GM18868 (cell line): Measurements from ENCODE around the gene GFER.
"Not testable (repeated sequence)": the region's sequence is repeated elsewhere in the genome, so short reads cannot be mapped to it uniquely, and the experiment has no call there.

Experiments
- ATAC-seq: cut with Tn5 transposase; IDR thresholded peaks from one replicate; pipeline ENCODE4 v1.9.1; 2021; ENCODE audit warnings: mild to moderate bottlenecking, moderate library complexity; ENCODE audit not compliant: unreplicated experiment

Gene GFER

DNA sequence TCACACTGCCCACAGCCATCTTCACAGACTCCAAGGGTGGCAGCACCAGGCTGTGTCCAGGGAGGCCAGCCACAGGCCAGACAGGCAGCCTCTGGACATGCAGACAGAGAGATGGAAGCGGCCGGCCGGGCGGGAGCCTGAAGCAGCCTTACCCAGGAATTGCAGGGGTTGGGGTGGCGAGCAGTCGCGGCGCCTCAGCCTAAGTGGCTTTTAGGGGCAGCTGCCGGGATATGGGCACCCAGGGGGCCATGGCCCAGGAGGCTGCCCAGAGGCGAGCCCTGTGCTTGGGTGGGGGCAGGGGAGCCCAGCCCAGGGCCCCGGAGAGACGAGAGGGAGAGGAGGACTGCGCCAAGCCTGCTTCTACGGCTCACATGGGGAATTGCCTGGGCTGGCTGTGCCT, 41.3 kb downstream of the GFER start:
- no peak for ATAC-seq

DNA sequence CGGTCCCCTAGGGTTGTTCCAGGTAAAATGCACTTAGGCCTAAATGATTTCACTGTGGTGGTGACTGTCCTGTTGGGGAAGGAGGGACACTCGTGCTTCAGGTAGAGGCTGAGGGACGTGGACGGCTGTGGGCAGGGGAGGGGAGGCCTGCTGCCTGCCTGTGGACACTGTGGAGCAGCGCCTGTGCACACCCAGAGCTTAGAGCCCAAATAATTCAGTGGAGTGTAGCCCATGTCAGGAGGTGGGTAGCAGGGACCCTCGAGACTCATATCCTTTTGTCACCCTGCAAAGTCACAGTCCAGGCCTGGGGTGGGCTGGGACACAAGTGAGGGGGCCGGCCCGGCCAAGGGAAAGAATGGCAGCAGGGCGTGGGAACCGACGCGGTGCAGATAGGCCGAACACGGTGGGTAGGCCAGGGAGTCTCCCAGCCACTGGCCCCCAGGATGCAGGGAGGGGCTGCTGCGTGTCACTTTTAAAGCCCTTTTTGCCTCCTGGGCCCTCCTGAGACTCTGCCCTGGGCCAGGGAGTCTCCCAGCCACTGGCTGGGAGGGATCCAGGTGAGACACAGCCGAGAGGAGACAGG, 42.0 kb downstream of the GFER start:
- no peak for ATAC-seq

DNA sequence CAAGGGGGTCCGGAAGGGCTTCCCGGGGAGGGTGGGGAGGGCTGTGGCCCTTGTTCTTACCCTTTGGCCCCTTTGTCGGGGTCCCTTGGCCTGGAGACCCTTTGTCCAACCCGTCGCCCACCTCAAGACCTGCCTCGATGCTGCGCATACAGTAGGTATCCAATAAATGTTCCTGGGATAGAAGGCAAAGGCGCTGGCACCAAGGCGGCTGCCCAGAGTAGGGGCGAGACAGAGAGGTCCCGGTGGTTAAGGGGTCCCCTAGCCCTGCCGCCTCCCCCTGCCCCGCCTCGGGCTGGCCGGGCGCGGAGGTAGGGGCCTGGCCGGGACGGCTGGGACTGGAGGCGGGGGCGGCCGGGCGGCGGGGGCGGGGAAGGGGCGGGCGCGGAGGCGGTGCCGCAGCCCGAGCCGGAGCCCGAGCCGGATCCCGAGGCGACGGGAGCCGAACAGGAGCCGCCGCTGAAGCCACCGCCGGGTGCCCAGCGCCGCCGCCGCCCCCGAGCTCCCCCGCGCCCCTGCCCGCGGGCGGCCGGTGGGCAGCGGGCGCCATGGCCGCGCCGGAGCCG, 42.5 kb downstream of the GFER start, which contains the start of gene NHERF2:
NHERF2 (plus strand) TSS at position 442 of the 563 bp plus-strand sequence; CDS start at position 546, 104 bp downstream.
- no peak for ATAC-seq

DNA sequence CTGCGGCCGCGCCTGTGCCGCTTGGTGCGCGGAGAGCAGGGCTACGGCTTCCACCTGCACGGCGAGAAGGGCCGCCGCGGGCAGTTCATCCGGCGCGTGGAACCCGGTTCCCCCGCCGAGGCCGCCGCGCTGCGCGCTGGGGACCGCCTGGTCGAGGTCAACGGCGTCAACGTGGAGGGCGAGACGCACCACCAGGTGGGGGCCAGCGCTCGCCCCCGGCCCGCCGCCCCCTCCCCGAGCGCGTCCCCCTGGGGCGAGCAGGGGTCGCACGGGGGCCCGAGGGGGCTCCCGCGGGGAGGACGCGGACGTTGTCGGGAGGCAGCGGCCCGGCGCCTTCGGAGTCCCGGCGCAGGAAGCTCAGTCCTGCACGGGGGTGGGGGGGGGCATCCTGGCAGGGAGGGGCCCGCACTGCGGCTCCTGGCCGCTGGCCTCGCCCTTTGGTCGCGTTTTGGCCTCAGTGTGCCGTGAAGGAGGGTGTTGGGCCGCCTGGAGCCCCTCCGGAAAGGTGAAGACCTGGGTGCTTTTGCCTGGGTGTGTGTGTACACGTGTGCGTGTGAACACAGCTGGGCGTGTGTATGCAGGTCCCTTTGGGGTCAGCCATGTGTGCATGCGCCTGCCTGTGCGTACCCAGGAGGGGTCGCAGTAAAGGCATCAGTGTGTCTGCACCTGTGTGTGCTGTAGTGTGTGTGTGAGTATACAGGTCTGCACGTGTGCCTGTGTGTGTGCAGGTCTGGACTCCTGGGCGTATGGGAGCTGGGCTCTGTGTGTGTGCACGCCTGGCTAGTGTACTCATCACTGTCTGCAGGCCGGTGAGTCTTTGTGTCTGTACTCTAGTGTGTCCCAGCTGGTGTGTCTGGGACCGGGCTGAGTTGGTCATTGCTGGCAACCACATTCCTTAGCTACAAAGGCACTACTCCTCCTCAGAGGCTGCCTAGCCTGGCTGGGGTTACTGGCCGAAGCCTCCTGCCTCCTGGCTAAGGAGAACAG, 43.3 kb downstream of the GFER start:
- no peak for ATAC-seq

DNA sequence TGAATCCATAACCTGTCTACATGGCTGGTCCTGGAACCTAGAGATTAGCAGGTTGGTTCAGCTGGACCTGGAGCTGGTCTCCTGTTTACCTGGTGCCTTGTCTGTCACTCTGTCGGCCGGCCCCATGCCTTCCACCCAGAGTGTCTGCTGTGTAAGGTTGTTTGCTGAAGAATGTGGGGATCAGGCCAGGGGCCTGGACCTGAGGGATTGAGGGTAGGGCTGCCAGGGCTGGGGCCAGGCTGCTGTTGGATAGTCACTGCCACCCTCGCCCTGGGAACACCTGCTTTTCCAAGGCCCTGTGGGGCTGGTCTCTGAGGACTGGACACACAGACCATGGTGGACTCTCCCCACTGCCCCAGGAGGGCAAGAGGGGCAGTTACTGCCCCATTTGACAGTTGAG, 44.2 kb downstream of the GFER start:
- no peak for ATAC-seq

DNA sequence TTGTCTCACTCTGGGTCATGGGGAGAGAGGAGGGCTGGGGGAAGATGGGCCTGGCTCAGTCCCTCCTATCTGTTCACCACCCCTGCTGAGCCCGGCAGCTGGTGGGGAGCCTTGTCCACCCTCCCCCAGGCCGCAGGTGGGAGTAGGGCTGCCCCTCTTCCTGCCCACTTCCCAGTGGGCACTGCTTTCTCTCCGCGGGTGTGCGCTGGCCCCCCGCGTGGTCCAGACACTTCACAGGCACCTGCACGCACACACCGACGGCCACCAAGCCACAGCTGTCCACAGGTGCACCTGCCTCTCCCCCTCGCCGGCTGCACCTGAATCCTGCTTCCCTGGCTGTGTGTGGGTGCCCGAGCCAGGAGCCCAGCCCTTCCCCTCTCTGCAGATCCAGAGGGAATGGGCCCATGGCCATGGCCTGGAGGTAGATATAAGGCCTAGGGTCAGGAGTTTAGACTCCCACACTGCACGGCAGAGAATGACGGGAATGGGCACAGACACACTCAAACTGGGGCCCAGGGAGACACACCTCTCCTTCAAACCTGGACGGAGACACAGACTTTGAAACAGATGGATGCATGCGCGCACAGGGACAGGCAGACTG, 44.7 kb downstream of the GFER start:
- ATAC-seq, result no peak

DNA sequence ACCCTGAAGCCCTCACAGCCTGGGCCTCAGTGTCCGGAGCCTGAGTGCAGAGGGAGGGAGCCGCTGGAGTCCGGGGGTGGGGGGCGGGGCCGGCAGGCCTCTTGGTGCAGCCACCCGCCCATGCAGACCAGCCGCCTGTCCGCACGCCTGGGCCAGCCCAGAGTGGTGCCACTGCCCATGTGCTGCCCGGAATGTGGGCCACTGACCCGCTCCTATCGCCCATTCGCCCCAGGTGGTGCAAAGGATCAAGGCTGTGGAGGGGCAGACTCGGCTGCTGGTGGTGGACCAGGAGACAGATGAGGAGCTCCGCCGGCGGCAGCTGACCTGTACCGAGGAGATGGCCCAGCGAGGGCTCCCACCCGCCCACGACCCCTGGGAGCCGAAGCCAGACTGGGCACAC, 45.4 kb downstream of the GFER start:
- ATAC-seq, result no peak

DNA sequence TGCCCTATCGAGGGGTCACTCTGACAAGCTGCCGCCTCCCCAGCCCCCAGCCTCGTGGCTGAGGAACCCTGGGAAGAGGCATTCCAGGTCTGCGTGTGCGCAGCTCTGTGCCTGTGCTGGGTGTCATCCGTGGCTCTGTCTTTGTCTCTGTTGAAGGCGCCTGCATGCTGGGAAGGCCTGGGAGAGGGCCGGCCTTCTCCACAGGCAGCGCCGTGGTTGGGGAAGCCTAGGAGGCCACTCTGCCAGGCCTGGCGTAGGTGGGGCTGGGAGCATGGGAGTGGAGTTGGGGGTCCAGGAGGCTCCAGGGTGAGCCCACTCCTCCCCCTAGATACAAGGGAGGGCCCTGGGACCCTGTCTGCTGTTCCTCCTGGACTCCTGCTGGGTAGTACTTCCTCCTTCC, 46.0 kb downstream of the GFER start:
- no peak for ATAC-seq

DNA sequence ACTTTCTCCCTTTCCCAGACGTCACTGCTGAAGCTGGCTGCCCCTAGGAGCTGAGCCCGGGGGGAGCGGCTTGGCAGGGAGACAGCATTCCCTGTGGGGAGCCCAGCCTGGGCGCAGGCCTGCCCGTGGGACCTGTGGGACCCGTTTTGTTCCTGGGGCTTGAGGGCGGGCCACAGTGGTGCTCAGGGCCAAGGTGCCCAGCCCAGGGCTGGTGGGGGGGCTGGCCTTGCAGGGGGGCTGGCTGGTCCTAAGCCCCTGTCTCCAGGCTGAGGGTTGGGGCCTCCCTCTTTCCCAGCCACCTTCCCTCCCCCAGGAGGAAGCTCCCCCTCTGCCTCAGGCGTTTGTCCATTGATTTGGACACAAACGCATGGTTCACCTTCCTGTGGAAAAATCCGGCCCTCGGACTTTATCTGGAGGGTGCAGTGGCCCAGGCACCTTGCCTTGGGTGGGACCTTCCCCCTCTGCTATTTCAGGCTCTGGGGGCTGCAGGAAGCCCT, 47.1 kb downstream of the GFER start:
- no peak for ATAC-seq

DNA sequence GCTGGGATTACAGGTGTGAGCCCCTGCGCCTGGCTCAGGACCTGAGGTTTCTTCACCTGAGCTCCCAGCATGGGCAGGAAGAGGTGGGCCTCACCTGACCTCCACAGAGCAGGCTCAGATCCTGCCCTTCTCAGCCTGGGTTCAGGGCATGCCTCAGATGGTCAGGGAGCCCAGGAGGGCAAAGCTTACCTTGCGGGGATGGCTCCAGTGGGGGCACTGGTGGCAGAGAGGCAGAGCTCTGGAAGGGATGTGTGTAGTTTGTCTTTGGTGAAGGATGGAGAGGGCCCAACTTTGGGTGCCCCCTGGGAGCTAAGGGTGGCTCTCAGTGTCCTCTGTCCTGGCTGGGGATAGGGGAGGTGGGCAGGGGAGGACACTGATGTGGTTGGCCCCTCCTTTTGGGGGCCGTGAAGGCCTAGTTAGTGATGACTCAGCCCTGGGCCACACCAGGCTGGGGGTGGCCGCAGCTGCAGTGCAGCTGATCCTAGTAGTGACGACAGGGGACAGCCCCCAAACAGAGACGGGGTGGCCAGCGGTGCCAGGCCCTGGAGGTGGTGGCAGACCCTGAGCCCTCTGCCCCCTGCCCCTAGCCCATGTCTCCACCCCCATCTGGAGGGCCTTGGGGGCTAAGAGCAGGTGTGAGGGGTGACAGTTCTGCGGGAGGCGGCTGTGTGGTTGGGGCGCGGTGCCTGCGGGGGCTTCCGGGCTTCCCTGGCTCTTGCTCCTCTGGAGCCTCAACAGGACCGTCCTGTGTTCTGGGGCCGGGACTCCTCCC, 48.5 kb downstream of the GFER start:
- no peak for ATAC-seq

DNA sequence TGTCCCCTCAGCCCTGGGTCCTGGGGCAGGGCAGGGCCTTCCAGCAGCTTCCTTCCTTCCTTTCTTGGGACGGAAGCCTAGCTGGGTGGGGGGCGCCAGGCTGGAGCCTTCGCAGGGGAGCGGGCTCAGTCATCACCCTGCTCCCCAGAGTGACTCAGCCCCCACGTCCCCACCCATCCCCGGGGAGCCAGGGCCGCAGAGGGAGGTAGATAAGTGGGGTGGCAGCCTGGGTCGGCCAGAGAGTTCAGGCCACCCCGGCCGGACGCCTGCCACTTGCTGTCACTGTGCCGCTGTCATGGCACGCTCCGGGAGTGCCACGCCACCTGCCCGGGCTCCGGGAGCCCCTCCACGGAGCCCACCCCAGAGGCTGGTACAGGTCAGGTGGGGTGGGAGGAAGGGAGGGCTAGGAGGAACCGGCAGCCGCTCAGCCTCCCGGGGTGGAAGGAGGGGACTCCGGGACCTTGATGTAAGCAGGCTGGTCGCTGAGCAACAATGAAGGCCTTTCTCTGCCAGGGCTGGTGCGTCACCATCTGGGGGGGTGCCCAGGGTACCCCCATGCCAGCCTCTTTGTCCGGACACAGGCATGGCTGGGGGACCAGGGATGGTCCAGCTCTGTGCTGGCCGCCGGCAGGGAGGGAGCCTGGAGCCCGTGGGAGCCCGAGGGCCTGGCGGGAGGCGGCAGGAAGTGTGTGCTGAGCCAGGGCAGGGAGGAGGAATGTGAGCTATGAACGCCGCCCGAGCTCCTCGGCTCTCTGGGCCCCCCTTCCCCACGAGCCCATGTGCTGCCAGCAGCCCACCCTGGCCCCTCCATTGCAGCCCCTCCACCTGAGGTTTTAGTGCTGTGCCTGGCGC, 49.3 kb downstream of the GFER start:
- no peak for ATAC-seq

DNA sequence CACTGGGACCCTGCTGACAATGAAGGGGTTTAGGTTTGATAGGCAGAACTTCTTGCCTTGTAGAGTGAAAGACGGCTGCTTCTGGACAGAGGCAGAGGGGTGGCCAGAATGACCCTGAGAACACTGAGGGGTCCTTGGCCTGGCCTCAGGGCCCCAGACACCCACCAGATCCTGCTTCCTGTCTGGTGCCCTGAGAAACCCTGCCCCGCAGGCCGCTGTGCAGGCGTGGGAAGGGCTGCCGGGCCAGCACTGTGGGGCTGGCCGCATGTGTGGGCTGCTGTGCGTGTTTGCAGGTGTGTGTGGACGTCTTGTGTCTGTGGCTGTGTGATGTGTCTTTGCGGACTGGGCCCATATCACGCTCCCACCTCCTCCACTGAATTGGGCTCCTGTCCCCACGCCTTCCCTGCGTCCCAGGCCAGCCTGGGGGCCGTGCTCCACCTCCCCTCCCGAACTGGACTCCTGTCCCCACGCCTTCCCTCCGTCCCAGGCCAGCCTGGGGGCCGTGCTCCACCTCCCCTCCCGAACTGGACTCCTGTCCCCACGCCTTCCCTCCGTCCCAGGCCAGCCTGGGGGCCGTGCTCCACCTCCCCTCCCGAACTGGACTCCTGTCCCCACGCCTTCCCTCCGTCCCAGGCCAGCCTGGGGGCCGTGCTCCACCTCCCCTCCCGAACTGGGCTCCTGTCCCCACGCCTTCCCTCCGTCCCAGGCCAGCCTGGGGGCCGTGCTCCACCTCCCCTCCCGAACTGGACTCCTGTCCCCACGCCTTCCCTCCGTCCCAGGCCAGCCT, 50.1 kb downstream of the GFER start:
- ATAC-seq, result not testable (repeated sequence)

DNA sequence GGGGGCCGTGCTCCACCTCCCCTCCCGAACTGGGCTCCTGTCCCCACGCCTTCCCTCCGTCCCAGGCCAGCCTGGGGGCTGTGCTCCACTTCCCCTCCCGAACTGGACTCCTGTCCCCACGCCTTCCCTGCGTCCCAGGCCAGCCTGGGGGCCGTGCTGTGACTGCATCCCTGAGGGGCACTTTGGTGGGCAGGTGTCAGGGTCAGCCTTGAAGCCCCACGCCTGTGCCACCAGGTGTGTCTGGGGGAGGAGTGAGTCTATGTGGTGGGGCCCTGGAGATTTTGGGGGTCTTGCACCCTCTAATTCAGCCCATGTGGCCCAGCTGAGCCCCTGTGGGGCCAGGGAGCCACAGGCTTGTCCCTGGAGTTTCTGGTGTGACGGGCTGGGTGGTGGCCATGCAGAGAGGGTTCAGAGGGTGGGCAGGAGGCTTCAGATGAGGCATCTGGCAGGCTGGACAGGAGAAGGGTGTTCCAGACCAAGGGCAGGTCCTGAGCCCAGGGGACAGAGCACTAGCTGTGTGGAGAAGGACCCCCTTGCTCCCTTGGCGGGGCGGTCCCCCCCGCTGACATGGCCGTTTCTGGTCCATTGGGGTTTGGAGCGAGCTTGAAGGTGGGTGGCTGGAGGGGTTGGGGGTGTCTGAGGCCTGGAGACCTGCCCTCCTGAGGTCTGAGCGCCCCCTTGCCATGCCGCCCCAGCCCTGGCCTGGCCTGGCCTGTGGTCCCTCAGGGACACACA, 50.9 kb downstream of the GFER start:
- no peak for ATAC-seq

DNA sequence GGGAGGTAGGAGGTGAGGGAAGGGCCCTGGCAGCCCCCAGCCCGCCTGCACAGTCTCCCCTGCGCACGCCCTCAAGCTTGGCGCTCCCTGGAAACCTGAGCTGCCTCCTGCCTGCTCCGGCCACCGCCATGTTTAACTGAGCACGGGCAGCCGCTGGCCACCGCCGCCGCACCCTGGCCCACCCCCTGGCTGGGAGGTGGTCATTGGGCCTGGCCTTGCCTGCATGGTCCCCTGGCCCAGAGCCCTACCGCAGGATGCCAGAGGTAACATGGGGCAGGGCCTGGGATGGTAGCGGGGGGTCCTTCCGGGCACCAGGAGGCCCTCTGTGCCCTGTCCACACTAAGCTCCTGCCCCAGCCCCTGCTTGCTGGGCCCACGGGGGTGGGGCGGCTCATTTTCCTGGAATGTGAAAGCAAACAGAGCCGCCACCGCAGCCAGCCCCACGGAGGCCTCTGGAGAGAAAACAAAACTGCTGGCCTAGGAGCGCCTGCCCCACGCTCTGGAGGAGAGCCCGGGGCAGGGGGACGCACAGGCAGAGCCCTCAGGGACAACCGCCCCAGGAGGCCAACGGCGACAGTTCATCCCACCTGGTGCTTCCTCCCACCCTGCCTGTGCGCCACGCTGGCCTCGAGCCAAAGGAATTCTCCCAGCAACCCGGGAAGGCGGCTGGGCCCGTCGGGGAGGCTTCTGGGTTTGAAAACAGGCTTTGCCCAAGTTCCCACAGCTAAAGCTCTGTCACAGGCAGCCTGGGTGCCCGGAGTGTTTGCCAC, 51.6 kb downstream of the GFER start:
- ATAC-seq, result no peak

DNA sequence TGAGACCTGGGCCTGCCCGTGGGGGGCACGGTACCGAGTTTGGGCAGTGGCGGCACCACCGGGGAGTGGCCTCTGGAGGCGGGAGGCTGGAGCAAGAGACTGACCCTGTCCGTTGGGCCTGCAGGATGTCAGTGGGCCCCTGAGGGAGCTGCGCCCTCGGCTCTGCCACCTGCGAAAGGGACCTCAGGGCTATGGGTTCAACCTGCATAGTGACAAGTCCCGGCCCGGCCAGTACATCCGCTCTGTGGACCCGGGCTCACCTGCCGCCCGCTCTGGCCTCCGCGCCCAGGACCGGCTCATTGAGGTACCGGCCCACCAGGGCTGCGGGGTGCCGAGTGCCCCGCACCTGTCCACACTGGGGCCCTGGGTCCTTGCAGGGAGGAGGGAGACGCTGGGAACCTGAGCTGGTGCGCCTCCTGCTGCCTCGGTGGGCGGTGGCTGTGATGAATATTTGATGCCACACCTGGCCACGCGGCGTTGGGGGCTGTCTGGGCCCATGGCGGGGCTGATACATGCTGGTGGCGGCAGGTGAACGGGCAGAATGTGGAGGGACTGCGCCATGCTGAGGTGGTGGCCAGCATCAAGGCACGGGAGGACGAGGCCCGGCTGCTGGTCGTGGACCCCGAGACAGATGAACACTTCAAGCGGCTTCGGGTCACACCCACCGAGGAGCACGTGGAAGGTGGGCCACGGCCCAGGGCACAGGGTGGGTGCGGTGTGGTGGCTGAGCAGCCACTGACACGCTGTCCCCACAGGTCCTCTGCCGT, 52.4 kb downstream of the GFER start:
- ATAC-seq, result no peak

DNA sequence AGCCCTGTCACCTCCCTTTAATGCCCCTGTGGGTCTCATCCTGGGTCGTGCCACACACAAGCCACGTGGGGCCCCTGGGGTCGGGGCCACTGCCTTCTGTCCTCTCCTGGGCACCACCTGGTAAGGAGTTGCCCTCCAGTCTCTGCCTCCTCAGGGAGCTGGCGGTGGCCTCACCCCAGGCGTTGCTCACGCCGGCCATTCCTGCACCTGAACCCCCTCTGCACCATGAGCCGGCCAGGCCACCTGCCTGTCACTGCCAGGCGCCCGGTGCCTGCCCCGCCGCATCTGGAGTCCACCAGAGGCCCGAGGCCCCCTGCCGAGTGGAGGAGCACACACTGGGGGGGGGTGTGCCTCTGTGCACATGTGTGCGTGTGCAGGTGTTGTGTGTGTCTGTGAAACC, 53.1 kb downstream of the GFER start:
- ATAC-seq, result no peak
